B cell (primary cell): ENCODE measurements around the gene PTCSC3. TPM values are rescaled to one million over a fixed set of nuclear protein-coding genes. Genes with fewer than 3 reads are reported as not detected.

Source experiments
- ATAC-seq: fragments of 200-7000 bp; cut with Tn5 transposase; one replicate; pipeline ENCODE4 v1.10.0; 2021; ENCODE audit warnings: low read depth, mild to moderate bottlenecking, moderate number of reproducible peaks, moderate library complexity
- CTCF ChIA-PET: fragments of 350-600 bp; sonication (Branson Sonifier 250); formaldehyde crosslinking; loops from one replicate; lab custom pipeline; 2021; ENCODE audit warnings: antibody characterized with exemption, inconsistent platforms; lab: Charles Lee
- POLR2A ChIA-PET: fragments of 350-600 bp; sonication (Branson Sonifier 250); formaldehyde crosslinking; loops from one replicate; lab custom pipeline; 2021; ENCODE audit warnings: antibody characterized with exemption; lab: Charles Lee
- DNase-seq: peaks from one replicate; pipeline ENCODE4 v3.0.0; 2013
- H2AFZ ChIP-seq: 2 replicates; pipeline ENCODE4 v1.6.1; 2012; ENCODE audit warnings: mild to moderate bottlenecking, low read depth, low read length; ENCODE audit not compliant: insufficient read depth, poor library complexity, severe bottlenecking
- H3K27ac ChIP-seq, 2 donors: 1 replicate in 1 of 2; 2 replicates in 1 of 2; pipeline ENCODE4 v1.5.1; 2012 to 2013; ENCODE audit warnings: low read length in 2 of 2, mild to moderate bottlenecking in 2 of 2, moderate library complexity in 1 of 2
- H3K27me3 ChIP-seq, 4 experiments: fragments of 200-600 bp in 1 of 4; sonication (generic) in 1 of 4; replicated peaks in 1 of 4; 1 replicate in 2 of 4; 2 replicates in 2 of 4; pipeline versions ENCODE4 v1.6.1 to v1.7.0; 2013 to 2016; ENCODE audit warnings: low read length in 3 of 4, mild to moderate bottlenecking in 2 of 4, mixed read lengths in 1 of 4, moderate library complexity in 1 of 4; ENCODE audit not compliant: insufficient read depth in 4 of 4, control insufficient read depth in 3 of 4; ENCODE audit errors: control extremely low read depth in 1 of 4
- H3K36me3 ChIP-seq, 2 experiments: replicated peaks in 1 of 2; 1 replicate in 1 of 2; 2 replicates in 1 of 2; pipeline versions ENCODE4 v1.6.1 to v1.7.1; 2013; ENCODE audit warnings: low read length in 1 of 2; ENCODE audit not compliant: insufficient read depth in 2 of 2, control insufficient read depth in 1 of 2; ENCODE audit errors: control extremely low read depth in 1 of 2, extremely low read depth in 1 of 2
- H3K4me1 ChIP-seq, 2 donors: fragments of 200-600 bp in 1 of 2; sonication (generic) in 1 of 2; 1 replicate in 1 of 2; 2 replicates in 1 of 2; pipeline versions ENCODE4 v1.5.1 to v1.6.1; 2013 to 2017; ENCODE audit warnings: low read length in 2 of 2; ENCODE audit not compliant: control insufficient read depth in 2 of 2, insufficient read depth in 2 of 2
- H3K4me2 ChIP-seq: replicated peaks from 2 replicates; pipeline ENCODE3; 2012; ENCODE audit warnings: mild to moderate bottlenecking, low read depth, low read length; ENCODE audit not compliant: poor library complexity, severe bottlenecking
- H3K4me3 ChIP-seq, 5 experiments: fragments of 200-600 bp in 1 of 5; sonication (generic) in 1 of 5; 1 replicate in 3 of 5; 2 replicates in 2 of 5; pipeline versions ENCODE4 v1.5.1 to v1.7.0; 2011 to 2016; ENCODE audit warnings: low read length in 4 of 5, mild to moderate bottlenecking in 4 of 5, low read depth in 2 of 5, control low read depth in 1 of 5, moderate library complexity in 1 of 5; ENCODE audit not compliant: insufficient read depth in 1 of 5; ENCODE audit errors: control extremely low read depth in 1 of 5, extremely low read depth in 1 of 5
- H3K79me2 ChIP-seq: fragments of 200-600 bp; sonication (generic); one replicate; pipeline ENCODE4 v1.6.0; 2016; ENCODE audit warnings: low read length; ENCODE audit not compliant: control insufficient read depth, insufficient read depth
- H3K9ac ChIP-seq: fragments of 200-600 bp; sonication (generic); 2 replicates; pipeline ENCODE4 v1.6.1; 2017; ENCODE audit warnings: mild to moderate bottlenecking, low read length, moderate library complexity
- H3K9me3 ChIP-seq, 3 donors: one replicate each; pipeline versions ENCODE4 v1.6.1 to v1.7.1; 2013; ENCODE audit warnings: low read length in 2 of 3; ENCODE audit not compliant: control insufficient read depth in 2 of 3, insufficient read depth in 1 of 3; ENCODE audit errors: control extremely low read depth in 1 of 3
- H4K20me1 ChIP-seq: 2 replicates; pipeline ENCODE4 v1.6.0; 2012; ENCODE audit warnings: mild to moderate bottlenecking, low read length; ENCODE audit not compliant: insufficient read depth, control insufficient read depth, poor library complexity, severe bottlenecking
- H3K27ac Mint-ChIP-seq: one replicate; pipeline ENCODE4 v1.8.0; 2021; ENCODE audit warnings: mixed read lengths
- H3K27me3 Mint-ChIP-seq: one replicate; pipeline ENCODE4 v1.8.0; 2021; ENCODE audit warnings: mixed read lengths
- H3K4me1 Mint-ChIP-seq: one replicate; pipeline ENCODE4 v1.8.0; 2021; ENCODE audit warnings: mixed read lengths
- H3K4me3 Mint-ChIP-seq: one replicate; pipeline ENCODE4 v1.8.0; 2021; ENCODE audit warnings: mixed read lengths
- H3K9me3 Mint-ChIP-seq: one replicate; pipeline ENCODE4 v1.8.0; 2022; ENCODE audit warnings: mixed read lengths; ENCODE audit not compliant: insufficient read depth
- EZH2 ChIP-seq: IDR thresholded peaks from 2 replicates; pipeline ENCODE4 v1.6.1; 2012; ENCODE audit warnings: borderline replicate concordance, low read depth, mild to moderate bottlenecking, moderate library complexity, low read length; ENCODE audit not compliant: insufficient read depth, poor library complexity, severe bottlenecking
- WGBS: methylation state at CpG from one replicate; pipeline ENCODE4 v1.1.5; 2013; ENCODE audit warnings: missing lambda C conversion rate; ENCODE audit not compliant: insufficient coverage; 5-methylcytosine and 5-hydroxymethylcytosine counted together
- intact Hi-C: fragments of 100-400 bp; cut with micrococcal nuclease; formaldehyde crosslinking; loops from one replicate; pipeline ENCODE4 v1.10.0; 2022
- polyA plus RNA-seq: library from polyadenylated mRNA; depleted of rRNA; stranded (reverse); fragments of >200 nt; gene quantifications from 2 replicates; pipeline ENCODE4 v1.2.3, GENCODE V29; 2012
- total RNA-seq, 2 donors: library from RNA; stranded (reverse); fragments of 120-200 nt in 1 of 2; gene quantifications; 1 replicate in 1 of 2; 2 replicates in 1 of 2; pipeline versions ENCODE4 v1.2.3 to v1.2.4, GENCODE V29; 2013 to 2022
- TF ChIP-seq, protein P1 (sequence below): fragments of 200-600 bp; IDR thresholded peaks from one replicate; pipeline ENCODE4 v1.8.0; 2022; ENCODE audit warnings: antibody characterized with exemption, mild to moderate bottlenecking

PTCSC3 gene
- total and polyA plus RNA-seq, 2 donors (not counting 1 experiment from before 2014, with no cell fraction given), result not detected

DNA sequence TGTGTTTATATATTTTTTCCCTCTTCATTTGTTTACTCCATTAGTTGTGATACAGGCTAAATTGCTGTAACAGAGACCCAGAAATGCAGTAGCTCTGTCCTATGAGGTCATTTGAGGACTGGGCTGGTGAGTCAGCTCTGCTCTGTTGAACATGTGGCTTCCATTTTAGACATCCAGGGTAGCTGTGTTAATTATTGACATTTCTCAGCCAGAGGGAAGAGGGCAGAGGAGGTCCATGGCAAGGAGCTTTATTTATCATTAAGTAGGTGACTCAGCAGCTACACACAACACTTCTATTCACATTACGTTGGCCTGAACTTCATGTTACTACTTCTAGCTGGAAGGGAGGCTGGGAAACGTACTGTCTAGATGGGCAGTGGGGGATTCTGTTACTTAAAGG, 85.4 kb downstream of the PTCSC3 start:
- no peak overlapping the region for H3K4me3 ChIP-seq
- no peaks in the 10 kb centered on the region for H4K20me1 ChIP-seq
- no peak for DNase-seq
- intact Hi-C loops, result no loop called here
- no peak overlapping the region for H3K27ac ChIP-seq
- H3K36me3 ChIP-seq, result no peaks in the 10 kb centered on the region
- H3K9me3 Mint-ChIP-seq, result no peaks in the 10 kb centered on the region
- no peak overlapping the region for H3K27ac Mint-ChIP-seq
- no peak overlapping the region for H2AFZ ChIP-seq
- no peak for TF ChIP-seq EZH2
- TF ChIP-seq, protein P1, sequence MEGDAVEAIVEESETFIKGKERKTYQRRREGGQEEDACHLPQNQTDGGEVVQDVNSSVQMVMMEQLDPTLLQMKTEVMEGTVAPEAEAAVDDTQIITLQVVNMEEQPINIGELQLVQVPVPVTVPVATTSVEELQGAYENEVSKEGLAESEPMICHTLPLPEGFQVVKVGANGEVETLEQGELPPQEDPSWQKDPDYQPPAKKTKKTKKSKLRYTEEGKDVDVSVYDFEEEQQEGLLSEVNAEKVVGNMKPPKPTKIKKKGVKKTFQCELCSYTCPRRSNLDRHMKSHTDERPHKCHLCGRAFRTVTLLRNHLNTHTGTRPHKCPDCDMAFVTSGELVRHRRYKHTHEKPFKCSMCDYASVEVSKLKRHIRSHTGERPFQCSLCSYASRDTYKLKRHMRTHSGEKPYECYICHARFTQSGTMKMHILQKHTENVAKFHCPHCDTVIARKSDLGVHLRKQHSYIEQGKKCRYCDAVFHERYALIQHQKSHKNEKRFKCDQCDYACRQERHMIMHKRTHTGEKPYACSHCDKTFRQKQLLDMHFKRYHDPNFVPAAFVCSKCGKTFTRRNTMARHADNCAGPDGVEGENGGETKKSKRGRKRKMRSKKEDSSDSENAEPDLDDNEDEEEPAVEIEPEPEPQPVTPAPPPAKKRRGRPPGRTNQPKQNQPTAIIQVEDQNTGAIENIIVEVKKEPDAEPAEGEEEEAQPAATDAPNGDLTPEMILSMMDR, result no peak
- H3K9ac ChIP-seq, result no peak overlapping the region
- H3K4me3 Mint-ChIP-seq, result no peak overlapping the region
- no peaks in the 10 kb centered on the region for H3K27me3 Mint-ChIP-seq
- no peaks in the 10 kb centered on the region for H3K9me3 ChIP-seq
- no CpG with 5 or more reads among the region's 2 CpGs for WGBS
- no peak for ATAC-seq
- peaks cover 0 to 3% (median 0%) of the 10 kb centered on the region in 4 experiments for H3K27me3 ChIP-seq
- H3K4me1 Mint-ChIP-seq, result no peaks in the 10 kb centered on the region
- POLR2A ChIA-PET, result no interaction called here
- CTCF ChIA-PET, result no interaction called here
- H3K4me2 ChIP-seq, result no peak overlapping the region
- no peaks in the 10 kb centered on the region for H3K79me2 ChIP-seq
- no peaks in the 10 kb centered on the region for H3K4me1 ChIP-seq

DNA sequence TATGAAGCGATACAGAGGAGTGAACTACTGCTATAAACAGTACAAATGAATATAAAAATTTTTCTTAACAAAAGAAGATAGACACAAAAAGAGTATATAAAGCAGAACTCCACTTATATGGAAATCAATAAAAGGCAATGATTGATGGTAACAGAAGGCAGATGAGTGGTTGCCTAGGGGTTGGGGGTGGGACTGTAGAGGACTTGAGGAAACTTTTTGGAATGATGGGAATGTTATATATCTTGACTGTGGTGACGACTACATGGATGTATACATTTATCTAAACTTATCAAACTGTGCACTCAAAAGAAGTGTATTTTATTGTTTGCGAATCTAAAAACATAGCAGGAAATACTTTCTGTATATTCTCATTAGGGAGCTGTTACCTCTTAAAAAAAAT, 89.1 kb downstream of the PTCSC3 start:
- CTCF ChIA-PET, result no interaction called here

More for the DNA sequence above, 89.1 kb downstream of the PTCSC3 start:
- ATAC-seq (no peak), DNase-seq (no peak)
- Histone ChIP-seq H3K36me3 (no peaks in the 10 kb centered on the region), H3K27me3 (no peaks in the 10 kb centered on the region), H3K79me2 (no peaks in the 10 kb centered on the region), H3K27ac (no peak overlapping the region), H3K9ac (no peak overlapping the region), H3K9me3 (no peaks in the 10 kb centered on the region), H2AFZ (no peak overlapping the region), H3K4me3 (no peak overlapping the region), H3K4me2 (no peak overlapping the region), H3K4me1 (no peaks in the 10 kb centered on the region), H4K20me1 (no peaks in the 10 kb centered on the region)
- no peaks in the 10 kb centered on the region for H3K9me3 Mint-ChIP-seq
- intact Hi-C loops, result no loop called here
- H3K27me3 Mint-ChIP-seq, result no peaks in the 10 kb centered on the region
- H3K4me3 Mint-ChIP-seq, result no peak overlapping the region
- H3K27ac Mint-ChIP-seq, result no peak overlapping the region
- no peaks in the 10 kb centered on the region for H3K4me1 Mint-ChIP-seq
- TF ChIP-seq, protein P1, result no peak
- TF ChIP-seq EZH2, result no peak
- WGBS, result no CpG with 5 or more reads among the region's 3 CpGs
- POLR2A ChIA-PET, result no interaction called here
